Measurements from ENCODE around the gene KAT8. TPM values are rescaled to one million over a fixed set of nuclear protein-coding genes. Genes with fewer than 3 reads are reported as not detected.
A peak's percentile ranks its signal among the peaks of the same experiment; 100 is the strongest.

KAT8 gene
- total and polyA plus RNA-seq, 9 of the 15 experiments (the other 6 are each of a cell fraction or from before 2014, with no cell fraction given) = 10.0 to 98.5 (median 76.4) TPM

GRCh38 chr16:31179747-31180459 is 62.4 kb downstream of the KAT8 start, which contains the start of gene FUS (continued):
- TF ChIP-seq ESRRB (CRISPR knock-in tag; IDR thresholded peaks at IDR 0.05; ENCODE audit: borderline replicate concordance) = no peak
- TF ChIP-seq NONO (IDR thresholded peaks at IDR 0.05; ENCODE audit: low read depth in 2 of 2, low read length in 1 of 2) = peak; percentile 99 to 100
- peak; percentile 83; the same call in 1 of the 2 replicates for TF ChIP-seq HMG20B (CRISPR knock-in tag; IDR thresholded peaks at IDR 0.05)
- no peak; the same call in 1 of the 2 replicates for TF ChIP-seq MCM3 (IDR thresholded peaks at IDR 0.05)
- no peak for TF ChIP-seq HDGF (IDR thresholded peaks at IDR 0.05)
- TF ChIP-seq FOXO4 (CRISPR knock-in tag; IDR thresholded peaks at IDR 0.05) = peak; percentile 80; the same call in 1 of the 2 replicates
- TF ChIP-seq BDP1 (IDR thresholded peaks at IDR 0.05; ENCODE audit: insufficient read depth, insufficient read length) = no peak
- TF ChIP-seq ARID3A (IDR thresholded peaks at IDR 0.05; ENCODE audit: borderline replicate concordance, low read depth, low read length) = peak; percentile 36; the same call in 1 of the 2 replicates
- no peak for TF ChIP-seq ZNF449 (CRISPR knock-in tag; IDR thresholded peaks at IDR 0.05)
- TF ChIP-seq KLF16 (IDR thresholded peaks at IDR 0.05) = peak; percentile 74
- no peak for TF ChIP-seq MAFG (tag; conservative IDR thresholded peaks at IDR 0.05)
- peak; percentile 93 for TF ChIP-seq BRD4 (IDR thresholded peaks at IDR 0.05)
- TF ChIP-seq ESRRA (IDR thresholded peaks at IDR 0.05; ENCODE audit: borderline replicate concordance, low read depth) = peak; percentile 56
- no peak for TF ChIP-seq MYBL2 (IDR thresholded peaks at IDR 0.05; ENCODE audit: low read depth)
- no peak for TF ChIP-seq MYBL2 (CRISPR knock-in tag; IDR thresholded peaks at IDR 0.05; ENCODE audit: borderline replicate concordance)
- TF ChIP-seq STAT5A (IDR thresholded peaks at IDR 0.05; ENCODE audit: borderline replicate concordance, low read length) = peak; percentile 36; the same call in 1 of the 2 replicates
- no peak for TF ChIP-seq MEF2D (tag; conservative IDR thresholded peaks at IDR 0.05; ENCODE audit: low read depth)
- TF ChIP-seq COPS2 (conservative IDR thresholded peaks at IDR 0.05) = no peak
- no peak for TF ChIP-seq FOXA1 (IDR thresholded peaks at IDR 0.05; ENCODE audit: borderline replicate concordance)
- 0 out of 2 replicates have a peak, but pooled peaks have one; percentile 29 for TF ChIP-seq CAMTA2 (CRISPR knock-in tag; conservative IDR thresholded peaks at IDR 0.05)
- TF ChIP-seq MTA3 (IDR thresholded peaks at IDR 0.05; ENCODE audit: borderline replicate concordance) = peak; percentile 100
- peak; percentile 97 for TF ChIP-seq POLR2AphosphoS2 (IDR thresholded peaks at IDR 0.05; ENCODE audit: low read length)
- peak; percentile 99 for TF ChIP-seq FIP1L1 (IDR thresholded peaks at IDR 0.05; ENCODE audit: low read depth, low read length, poor library complexity, severe bottlenecking)
- 0 out of 2 replicates have a peak, but pooled peaks have one; percentile 53 for TF ChIP-seq ZNF24 (IDR thresholded peaks at IDR 0.05)
- peak; percentile 73 for TF ChIP-seq PHF20 (IDR thresholded peaks at IDR 0.05; ENCODE audit: partially characterized antibody)
- no peak for TF ChIP-seq ZNF197 (CRISPR knock-in tag; IDR thresholded peaks at IDR 0.05; ENCODE audit: low read depth)
- no peak for TF ChIP-seq ZNF551 (CRISPR knock-in tag; IDR thresholded peaks at IDR 0.05)
